Renal pelvis (tissue), 12 donors: ENCODE measurements around the gene CD4. TPM values are rescaled to one million over a fixed set of nuclear protein-coding genes. Genes with fewer than 3 reads are reported as not detected.
"Not testable (repeated sequence)": the region's sequence is repeated elsewhere in the genome, so short reads cannot be mapped to it uniquely, and the experiment has no call there.

Experiments
- DNase-seq: peaks from one replicate; pipeline ENCODE4 v3.0.0-alpha.2; 2013
- long read RNA-seq, 16 experiments: transcript quantifications; one replicate each; lab custom pipeline, GENCODE V29; 2026
- polyA plus RNA-seq, 3 donors: library from polyadenylated mRNA; unstranded; fragments of 120-200 nt; gene quantifications; one replicate each; pipeline ENCODE4 v1.2.1, GENCODE V29; 2013; ENCODE audit not compliant: insufficient read length in 3 of 3

CD4 gene
- polyA plus RNA-seq = 10 to 100 TPM; 31.0 to 33.1 (median 32.1) TPM
- long read RNA-seq, donor 1, partial matches to known transcripts = 0 of 7 reads
- long read RNA-seq, donor 1, other reads (novel, unspliced or antisense) = 5 of 7 reads
- long read RNA-seq, donor 2, partial matches to known transcripts = 36 of 44 reads
- long read RNA-seq, donor 2, other reads (novel, unspliced or antisense) = 6 of 44 reads
- long read RNA-seq, donor 3, partial matches to known transcripts = 0 of 2 reads
- long read RNA-seq, donor 3, other reads (novel, unspliced or antisense) = 0 of 2 reads
- long read RNA-seq, donor 4, transcript CD4-201 (10 exons, 3,114 nt) = major isoform, 7 of 7 reads
- long read RNA-seq, donor 4, partial matches to known transcripts = 0 of 7 reads
- long read RNA-seq, donor 4, other reads (novel, unspliced or antisense) = 0 of 7 reads
- long read RNA-seq, donor 5 = 0 reads
- long read RNA-seq, donor 6, partial matches to known transcripts = 0 of 1 reads
- long read RNA-seq, donor 6, other reads (novel, unspliced or antisense) = 0 of 1 reads
- long read RNA-seq, donor 7, partial matches to known transcripts = 63 of 66 reads
- long read RNA-seq, donor 7, other reads (novel, unspliced or antisense) = 0 of 66 reads
- long read RNA-seq, donor 8, partial matches to known transcripts = 9 of 12 reads
- long read RNA-seq, donor 8, other reads (novel, unspliced or antisense) = 0 of 12 reads
- long read RNA-seq, donor 9, partial matches to known transcripts = 0 of 11 reads
- long read RNA-seq, donor 9, other reads (novel, unspliced or antisense) = 9 of 11 reads
- long read RNA-seq, donor 10, partial matches to known transcripts = 0 of 1 reads
- long read RNA-seq, donor 10, other reads (novel, unspliced or antisense) = 0 of 1 reads
- long read RNA-seq, donor 11, partial matches to known transcripts = 0 of 4 reads
- long read RNA-seq, donor 11, other reads (novel, unspliced or antisense) = 0 of 4 reads
- long read RNA-seq, donor 12, transcript CD4-201 (10 exons, 3,114 nt) = major isoform, 5 of 17 reads
- long read RNA-seq, donor 12, partial matches to known transcripts = 5 of 17 reads
- long read RNA-seq, donor 12, other reads (novel, unspliced or antisense) = 7 of 17 reads
- long read RNA-seq, donor 13, partial matches to known transcripts = 0 of 1 reads
- long read RNA-seq, donor 13, other reads (novel, unspliced or antisense) = 0 of 1 reads
- long read RNA-seq, donor 14 = 0 reads
- long read RNA-seq, donor 15, partial matches to known transcripts = 0 of 3 reads
- long read RNA-seq, donor 15, other reads (novel, unspliced or antisense) = 0 of 3 reads
- long read RNA-seq, donor 16, partial matches to known transcripts = 46 of 57 reads
- long read RNA-seq, donor 16, other reads (novel, unspliced or antisense) = 8 of 57 reads

DNA sequence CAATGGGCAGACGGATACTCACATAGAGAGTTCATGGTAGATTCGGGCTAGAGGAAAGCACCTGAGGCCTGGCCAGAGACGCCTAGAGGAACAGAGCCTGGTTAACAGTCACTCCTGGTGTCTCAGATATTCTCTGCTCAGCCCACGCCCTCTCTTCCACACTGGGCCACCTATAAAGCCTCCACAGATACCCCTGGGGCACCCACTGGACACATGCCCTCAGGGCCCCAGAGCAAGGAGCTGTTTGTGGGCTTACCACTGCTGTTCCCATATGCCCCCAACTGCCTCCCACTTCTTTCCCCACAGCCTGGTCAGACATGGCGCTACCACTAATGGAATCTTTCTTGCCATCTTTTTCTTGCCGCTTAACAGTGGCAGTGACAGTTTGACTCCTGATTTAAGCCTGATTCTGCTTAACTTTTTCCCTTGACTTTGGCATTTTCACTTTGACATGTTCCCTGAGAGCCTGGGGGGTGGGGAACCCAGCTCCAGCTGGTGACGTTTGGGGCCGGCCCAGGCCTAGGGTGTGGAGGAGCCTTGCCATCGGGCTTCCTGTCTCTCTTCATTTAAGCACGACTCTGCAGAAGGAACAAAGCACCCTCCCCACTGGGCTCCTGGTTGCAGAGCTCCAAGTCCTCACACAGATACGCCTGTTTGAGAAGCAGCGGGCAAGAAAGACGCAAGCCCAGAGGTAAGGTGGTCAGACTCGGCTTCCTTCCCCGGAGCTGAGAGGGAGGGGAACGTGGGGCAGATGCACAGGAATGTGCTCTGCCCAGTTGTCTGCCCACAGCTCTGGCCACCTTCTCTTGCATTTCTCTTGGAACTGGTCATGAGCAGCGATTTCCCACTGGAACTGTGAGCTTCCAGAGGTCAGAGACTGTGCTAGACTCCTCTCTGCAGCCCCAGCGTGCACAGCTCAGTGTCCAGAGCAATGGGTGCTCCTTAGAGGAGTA lies at the start of gene CD4:
Gene CD4, plus strand, starts transcription at position 557 of the 953 bp plus-strand sequence. CDS start 10,611 bp downstream, outside the sequence.
- DNase-seq = no peak

GRCh38 chr12:6742080-6742479 lies 47.2 kb upstream of the CD4 start:
- not testable (repeated sequence) for DNase-seq

- no peak for DNase-seq
Measured at GRCh38 chr12:6742834-6743233, 46.5 kb upstream of the CD4 start.

GRCh38 chr12:6743300-6743699 lies 46.0 kb upstream of the CD4 start:
- not testable (repeated sequence) for DNase-seq

DNA sequence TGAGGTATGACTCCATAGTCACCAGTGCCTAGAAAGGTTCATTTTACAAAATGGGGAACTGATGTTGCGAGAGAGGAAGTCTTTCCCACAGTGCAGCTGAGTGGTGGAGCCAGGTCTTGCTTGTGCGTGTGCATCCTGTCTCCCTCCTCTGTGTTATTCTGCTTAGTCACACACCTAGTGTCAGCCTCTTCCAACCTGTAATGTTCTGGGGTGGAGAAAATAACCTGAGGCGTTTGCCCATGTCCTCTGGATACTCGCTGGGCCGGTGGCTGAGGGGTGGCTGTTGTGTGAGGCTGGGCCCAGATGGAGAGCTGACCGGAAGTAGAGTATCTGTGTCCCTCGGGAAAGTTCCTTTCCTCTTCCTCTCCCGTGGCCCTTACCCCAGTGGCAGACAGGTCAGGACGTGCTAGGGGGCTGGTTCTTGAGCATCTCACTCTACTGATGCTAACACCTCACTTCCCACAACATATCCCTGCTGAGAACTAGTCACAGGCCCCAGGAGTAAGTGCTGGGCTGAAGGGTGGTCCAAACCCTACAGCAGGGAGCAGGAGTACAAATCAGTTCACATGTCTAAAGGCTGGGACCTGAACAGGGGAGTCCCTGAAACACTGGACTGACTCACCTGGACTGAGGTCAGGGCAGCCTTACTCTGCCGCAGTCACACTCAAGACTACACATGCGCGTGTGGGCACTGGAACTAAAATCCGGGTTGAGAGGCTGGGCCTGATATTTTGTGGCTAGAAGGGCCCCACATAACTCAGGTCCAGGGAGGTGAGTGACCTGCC lies 43.4 kb upstream of the CD4 start:
- no peak for DNase-seq

DNA sequence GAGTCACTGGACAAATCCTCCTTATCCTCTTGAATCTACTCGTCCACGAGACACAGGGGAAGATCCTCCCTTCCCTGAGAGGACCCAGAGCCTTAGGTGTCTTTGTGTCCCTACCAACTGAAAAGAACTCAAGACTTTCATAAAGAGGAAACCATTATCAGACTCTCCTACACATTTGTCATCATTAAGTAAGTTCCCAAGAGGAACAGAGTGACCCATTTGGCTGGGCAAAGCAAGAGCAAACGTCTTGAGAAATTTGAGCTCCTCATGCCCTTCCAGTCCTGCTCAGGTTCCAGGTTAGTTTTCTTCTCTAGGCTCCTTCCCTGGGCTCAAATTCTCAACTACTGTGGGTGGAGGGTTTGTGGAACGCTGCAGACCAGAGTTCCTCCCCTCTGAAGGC lies 42.1 kb upstream of the CD4 start:
- DNase-seq = no peak

DNA sequence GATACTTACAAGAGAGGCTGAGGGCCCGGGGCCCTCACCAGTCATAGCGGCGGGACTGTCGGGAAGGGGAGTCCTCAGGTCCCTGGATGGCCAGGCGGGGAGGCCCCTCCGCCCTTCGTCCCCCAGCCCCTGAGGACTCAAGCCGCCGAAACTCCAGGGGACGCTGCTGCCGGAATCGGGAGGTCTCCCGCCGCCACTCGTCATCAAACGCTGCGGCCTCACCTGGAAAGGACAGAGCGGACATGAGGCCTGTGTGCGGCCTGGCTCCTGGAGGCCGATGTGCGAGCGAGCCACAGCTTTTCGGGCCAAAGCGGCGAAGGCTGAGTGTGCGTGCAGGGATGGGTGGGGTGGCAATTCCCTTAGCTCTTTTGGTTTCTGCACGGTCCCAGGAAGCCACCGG lies 40.6 kb upstream of the CD4 start:
- no peak for DNase-seq

GRCh38 chr12:6750506-6750905 lies 38.8 kb upstream of the CD4 start:
- no peak for DNase-seq

- no peak for DNase-seq
Measured at GRCh38 chr12:6751767-6752166, 37.6 kb upstream of the CD4 start.

- DNase-seq = no peak
Measured at GRCh38 chr12:6752167-6752920, 37.0 kb upstream of the CD4 start.

GRCh38 chr12:6752921-6753771 lies 36.2 kb upstream of the CD4 start, which contains the start of gene MLF2:
Gene MLF2 (minus strand): TSS chr12:6753141. CDS start chr12:6752334, 807 bp downstream.
- DNase-seq = peak; percentile 99

GRCh38 chr12:6753772-6754356 lies 35.5 kb upstream of the CD4 start:
- no peak for DNase-seq

DNA sequence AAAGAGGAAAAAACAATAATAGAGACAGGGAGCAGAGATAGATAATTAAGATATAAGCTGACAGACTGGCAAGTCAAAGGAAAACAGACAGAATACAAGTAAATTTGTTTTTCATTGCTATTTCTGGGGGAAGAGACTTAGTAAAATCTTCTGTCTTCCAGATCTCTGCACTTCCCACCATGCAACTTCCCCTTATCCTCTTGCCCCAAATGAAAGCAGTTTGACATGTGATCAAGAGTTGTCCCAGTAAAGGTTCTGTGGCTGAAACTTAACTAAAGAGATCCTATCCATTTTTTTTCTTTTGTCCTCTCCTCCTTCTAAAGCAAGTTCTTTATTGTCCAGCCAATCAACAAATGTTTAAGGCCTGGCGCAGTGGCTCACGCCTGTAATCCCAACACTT lies 34.9 kb upstream of the CD4 start:
- no peak for DNase-seq

DNA sequence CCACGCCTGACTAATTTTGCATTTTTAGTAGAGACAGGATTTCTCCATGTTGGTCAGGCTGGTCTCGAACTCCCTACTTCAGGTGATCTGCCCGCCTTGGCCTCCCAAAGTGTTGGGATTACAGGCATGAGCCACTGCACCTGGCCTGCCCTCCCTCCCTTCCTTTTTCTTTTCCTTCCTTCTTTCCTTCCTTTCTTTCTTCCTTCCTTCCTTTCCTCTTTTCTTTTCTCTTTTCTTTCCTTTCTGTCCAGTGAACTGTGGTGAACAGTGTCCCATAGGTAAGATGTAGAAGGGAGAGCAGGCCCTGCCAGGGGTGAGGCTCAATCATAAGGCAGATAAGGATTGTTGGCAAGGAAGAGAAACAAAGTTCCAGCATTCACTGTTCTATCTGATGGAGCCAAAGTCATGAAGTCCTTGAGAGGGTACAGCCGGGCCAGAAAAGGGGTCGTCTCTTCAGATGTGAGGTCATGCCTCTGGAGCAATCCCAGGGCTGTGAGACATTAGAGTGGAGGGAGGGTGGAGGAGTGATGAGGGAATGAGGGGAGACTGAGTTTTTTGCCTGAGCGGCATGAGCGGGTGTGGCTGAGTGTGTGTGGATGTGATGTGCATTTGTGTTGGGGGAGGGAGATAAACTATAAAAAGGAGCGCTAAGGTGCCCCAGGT lies 32.2 kb upstream of the CD4 start:
- no peak for DNase-seq

DNA sequence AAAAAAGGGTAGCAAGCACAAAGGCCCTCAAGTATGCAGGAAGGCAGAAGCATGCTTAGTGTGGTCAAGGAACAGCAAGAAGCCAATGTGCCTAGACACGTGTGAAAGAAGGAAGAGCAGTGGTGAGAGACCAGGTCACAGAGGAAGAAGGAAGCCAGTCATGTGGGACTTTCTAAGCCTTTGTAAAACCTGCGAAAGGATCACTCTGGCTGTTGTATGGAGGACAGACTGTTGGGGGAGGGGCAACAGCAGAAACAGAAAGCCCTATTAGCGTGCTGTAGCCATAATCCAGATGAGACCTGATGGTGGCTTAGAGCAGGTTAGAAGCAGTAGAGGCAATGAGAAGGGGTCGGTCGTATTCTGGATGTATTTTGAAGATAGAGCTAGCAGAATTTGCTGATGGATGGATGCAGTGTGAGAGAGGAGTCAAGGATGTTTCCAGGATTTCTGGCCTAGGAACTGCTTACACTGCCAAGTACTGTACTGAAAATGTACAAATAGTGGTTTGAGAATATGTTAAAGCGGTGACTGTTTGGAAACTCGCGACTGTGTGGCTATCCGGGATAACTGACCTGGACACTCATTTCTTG lies 30.7 kb upstream of the CD4 start:
- no peak for DNase-seq

GRCh38 chr12:6759741-6760140 lies 29.6 kb upstream of the CD4 start:
- DNase-seq = no peak
